Mesodermal cell (in vitro differentiated cells): ENCODE measurements around the gene NSD2.
"Not testable (repeated sequence)": the region's sequence is repeated elsewhere in the genome, so short reads cannot be mapped to it uniquely, and the experiment has no call there.

ENCODE experiments used
- H3K27ac ChIP-seq: 2 replicates; pipeline ENCODE4 v1.7.0; 2013; ENCODE audit warnings: mild to moderate bottlenecking, low read depth, low read length, moderate library complexity; ENCODE audit not compliant: severe bottlenecking
- H3K36me3 ChIP-seq: 2 replicates; pipeline ENCODE4 v1.7.1; 2013; ENCODE audit warnings: mild to moderate bottlenecking, low read length, moderate library complexity; ENCODE audit not compliant: control insufficient read depth, insufficient read depth
- H3K4me1 ChIP-seq: one replicate; pipeline ENCODE4 v1.7.1; 2013; ENCODE audit warnings: mild to moderate bottlenecking, low read length; ENCODE audit not compliant: insufficient read depth, control insufficient read depth, poor library complexity, severe bottlenecking
- H3K4me3 ChIP-seq: 2 replicates; pipeline ENCODE4 v1.7.0; 2013; ENCODE audit warnings: low read length, control low read depth, mild to moderate bottlenecking; ENCODE audit not compliant: insufficient read depth, poor library complexity, severe bottlenecking; ENCODE audit errors: extremely low read depth
- H3K9me3 ChIP-seq: 2 replicates; pipeline ENCODE4 v1.7.1; 2013; ENCODE audit warnings: mild to moderate bottlenecking, low read length, moderate library complexity; ENCODE audit not compliant: control insufficient read depth
- WGBS, 2 experiments: methylation state at CpG; one replicate each; pipeline ENCODE4 v1.1.5; 2013; ENCODE audit warnings: missing lambda C conversion rate in 2 of 2; ENCODE audit not compliant: insufficient coverage in 2 of 2; 5-methylcytosine and 5-hydroxymethylcytosine counted together

The NSD2 gene

GRCh38 chr4:1831331-1831730 lies 39.9 kb upstream of the NSD2 start:
- Histone ChIP-seq H3K36me3 (peaks cover 65% of the 10 kb centered on the region), H3K4me1 (no peaks in the 10 kb centered on the region), H3K4me3 (no peak overlapping the region), H3K27ac (no peak overlapping the region), H3K9me3 (no peaks in the 10 kb centered on the region)
- WGBS, 2 experiments: 97 to 99% methylated on average over 5 to 7 of the region's 8 CpGs

GRCh38 chr4:1832690-1833089 lies 38.5 kb upstream of the NSD2 start:
- peaks cover 76% of the 10 kb centered on the region for H3K36me3 ChIP-seq
- H3K4me1 ChIP-seq: no peaks in the 10 kb centered on the region
- H3K27ac ChIP-seq: no peak overlapping the region
- no peak overlapping the region for H3K4me3 ChIP-seq
- no peaks in the 10 kb centered on the region for H3K9me3 ChIP-seq
- WGBS, 2 experiments: 91 to 96% methylated on average over 17 to 18 of the region's 18 CpGs

GRCh38 chr4:1833307-1834046 lies 37.7 kb upstream of the NSD2 start:
- Histone ChIP-seq H3K27ac (no peak overlapping the region), H3K36me3 (peaks cover 82% of the 10 kb centered on the region)
- 97% methylated on average over 13 to 14 of the region's 14 CpGs for WGBS, 2 experiments

GRCh38 chr4:1834047-1834775 lies 37.0 kb upstream of the NSD2 start:
- H3K4me1 ChIP-seq: no peaks in the 10 kb centered on the region
- H3K36me3 ChIP-seq: peaks cover 88% of the 10 kb centered on the region
- 93 to 97% methylated on average over 18 to 20 of the region's 21 CpGs for WGBS, 2 experiments
- H3K27ac ChIP-seq: peak overlapping the region; percentile 24
- no peak overlapping the region for H3K4me3 ChIP-seq
- no peaks in the 10 kb centered on the region for H3K9me3 ChIP-seq

More at GRCh38 chr4:1833307-1834046, 37.7 kb upstream of the NSD2 start:
- H3K9me3 ChIP-seq: no peaks in the 10 kb centered on the region
- no peak overlapping the region for H3K4me3 ChIP-seq
- H3K4me1 ChIP-seq: no peaks in the 10 kb centered on the region

GRCh38 chr4:1835836-1836235 lies 35.4 kb upstream of the NSD2 start:
- 97 to 99% methylated on average over 4 to 6 of the region's 8 CpGs for WGBS, 2 experiments
- H3K36me3 ChIP-seq: peaks cover 84% of the 10 kb centered on the region
- H3K9me3 ChIP-seq, H3K4me1 ChIP-seq, H3K27ac ChIP-seq, H3K4me3 ChIP-seq: not testable (repeated sequence)

GRCh38 chr4:1836650-1837049 lies 34.5 kb upstream of the NSD2 start:
- H3K4me1 ChIP-seq: no peaks in the 10 kb centered on the region
- H3K27ac ChIP-seq: no peak overlapping the region
- 94 to 100% methylated on average over 6 of the region's 7 CpGs for WGBS, 2 experiments
- no peaks in the 10 kb centered on the region for H3K9me3 ChIP-seq
- peaks cover 83% of the 10 kb centered on the region for H3K36me3 ChIP-seq
- no peak overlapping the region for H3K4me3 ChIP-seq

GRCh38 chr4:1837069-1837468 lies 34.1 kb upstream of the NSD2 start:
- no peaks in the 10 kb centered on the region for H3K9me3 ChIP-seq
- no peak overlapping the region for H3K27ac ChIP-seq
- no peak overlapping the region for H3K4me3 ChIP-seq
- H3K4me1 ChIP-seq: no peaks in the 10 kb centered on the region
- WGBS, 2 experiments: 93 to 96% methylated on average over 7 to 10 of the region's 10 CpGs
- peaks cover 83% of the 10 kb centered on the region for H3K36me3 ChIP-seq

- no peak overlapping the region for H3K27ac ChIP-seq
- H3K4me1 ChIP-seq: no peaks in the 10 kb centered on the region
- peaks cover 81% of the 10 kb centered on the region for H3K36me3 ChIP-seq
- no peaks in the 10 kb centered on the region for H3K9me3 ChIP-seq
- WGBS, 2 experiments: 93 to 96% methylated on average over 5 to 7 of the region's 7 CpGs
- no peak overlapping the region for H3K4me3 ChIP-seq
Measured at GRCh38 chr4:1839282-1839681, 31.9 kb upstream of the NSD2 start.

- Histone ChIP-seq H3K4me3 (no peak overlapping the region), H3K4me1 (no peaks in the 10 kb centered on the region), H3K27ac (no peak overlapping the region), H3K9me3 (no peaks in the 10 kb centered on the region), H3K36me3 (peaks cover 79% of the 10 kb centered on the region)
- 95 to 96% methylated on average over 28 to 31 of the region's 31 CpGs for whole genome bisulfite sequencing, 2 experiments
Measured at GRCh38 chr4:1841201-1841886, 29.8 kb upstream of the NSD2 start.

GRCh38 chr4:1841887-1842210 lies 29.3 kb upstream of the NSD2 start:
- Histone ChIP-seq H3K27ac (no peak overlapping the region), H3K9me3 (no peaks in the 10 kb centered on the region), H3K36me3 (peaks cover 79% of the 10 kb centered on the region), H3K4me1 (no peaks in the 10 kb centered on the region), H3K4me3 (no peak overlapping the region)
- 93 to 100% methylated on average over 6 to 7 of the region's 9 CpGs for WGBS, 2 experiments
